Measurements from ENCODE around the gene MZT2B. TPM values are rescaled to one million over a fixed set of nuclear protein-coding genes. Genes with fewer than 3 reads are reported as not detected.
"Not testable (repeated sequence)": the region's sequence is repeated elsewhere in the genome, so short reads cannot be mapped to it uniquely, and the experiment has no call there.

The MZT2B gene
- total RNA-seq, 6 experiments from 2014 or later: 259 to 361 (median 309) TPM

DNA sequence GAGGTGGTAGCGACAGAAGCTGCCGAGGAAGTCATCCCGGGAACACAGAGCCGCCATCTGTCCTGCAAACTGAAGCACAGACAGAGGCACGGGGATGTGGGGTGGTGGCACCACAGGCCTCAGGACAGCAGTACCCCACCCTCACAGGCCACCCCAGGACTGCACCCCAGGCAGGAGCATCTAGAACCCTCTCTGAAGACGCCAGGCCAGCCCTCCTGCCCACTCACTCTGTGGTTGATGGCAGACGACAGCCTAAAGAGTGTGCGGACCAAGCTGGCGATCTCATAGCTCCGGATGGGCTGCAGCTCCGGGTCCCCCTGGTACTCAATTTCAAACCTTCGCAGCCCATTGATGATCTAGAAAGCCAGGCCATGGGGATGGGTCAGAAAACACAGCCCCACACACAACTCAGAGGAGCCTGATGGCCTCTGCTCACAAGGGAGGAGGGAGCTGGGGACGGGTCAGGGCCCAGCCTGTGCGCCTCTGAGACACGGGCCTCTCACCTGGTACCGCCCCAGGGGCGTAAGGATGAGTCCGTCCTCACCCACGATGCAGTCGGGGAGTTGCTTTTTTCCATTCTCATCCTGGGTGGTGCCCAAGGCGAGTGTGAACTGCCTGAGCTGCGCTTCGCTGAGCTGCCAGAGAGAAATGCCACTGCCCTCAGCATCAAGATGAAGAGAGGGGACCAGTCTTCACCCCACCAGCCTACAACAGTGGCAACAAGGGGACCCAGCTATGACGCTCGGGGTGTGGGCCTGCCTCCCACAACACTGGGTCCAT is 29.1 kb upstream of the MZT2B start:
- Mint-ChIP-seq H3K4me1 (ENCODE audit: low read depth) (no peaks in the 10 kb centered on the region), H3K36me3 (ENCODE audit: low read depth) (no peaks in the 10 kb centered on the region), H3K27ac (no peak overlapping the region), H3K9me3 (no peaks in the 10 kb centered on the region), H3K4me3 (no peak overlapping the region), H3K27me3 (ENCODE audit: insufficient read depth) (no peaks in the 10 kb centered on the region)
- TF ChIP-seq, protein P1, sequence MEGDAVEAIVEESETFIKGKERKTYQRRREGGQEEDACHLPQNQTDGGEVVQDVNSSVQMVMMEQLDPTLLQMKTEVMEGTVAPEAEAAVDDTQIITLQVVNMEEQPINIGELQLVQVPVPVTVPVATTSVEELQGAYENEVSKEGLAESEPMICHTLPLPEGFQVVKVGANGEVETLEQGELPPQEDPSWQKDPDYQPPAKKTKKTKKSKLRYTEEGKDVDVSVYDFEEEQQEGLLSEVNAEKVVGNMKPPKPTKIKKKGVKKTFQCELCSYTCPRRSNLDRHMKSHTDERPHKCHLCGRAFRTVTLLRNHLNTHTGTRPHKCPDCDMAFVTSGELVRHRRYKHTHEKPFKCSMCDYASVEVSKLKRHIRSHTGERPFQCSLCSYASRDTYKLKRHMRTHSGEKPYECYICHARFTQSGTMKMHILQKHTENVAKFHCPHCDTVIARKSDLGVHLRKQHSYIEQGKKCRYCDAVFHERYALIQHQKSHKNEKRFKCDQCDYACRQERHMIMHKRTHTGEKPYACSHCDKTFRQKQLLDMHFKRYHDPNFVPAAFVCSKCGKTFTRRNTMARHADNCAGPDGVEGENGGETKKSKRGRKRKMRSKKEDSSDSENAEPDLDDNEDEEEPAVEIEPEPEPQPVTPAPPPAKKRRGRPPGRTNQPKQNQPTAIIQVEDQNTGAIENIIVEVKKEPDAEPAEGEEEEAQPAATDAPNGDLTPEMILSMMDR (IDR thresholded peaks at IDR 0.05): no peak
- DNase-seq: no peak

DNA sequence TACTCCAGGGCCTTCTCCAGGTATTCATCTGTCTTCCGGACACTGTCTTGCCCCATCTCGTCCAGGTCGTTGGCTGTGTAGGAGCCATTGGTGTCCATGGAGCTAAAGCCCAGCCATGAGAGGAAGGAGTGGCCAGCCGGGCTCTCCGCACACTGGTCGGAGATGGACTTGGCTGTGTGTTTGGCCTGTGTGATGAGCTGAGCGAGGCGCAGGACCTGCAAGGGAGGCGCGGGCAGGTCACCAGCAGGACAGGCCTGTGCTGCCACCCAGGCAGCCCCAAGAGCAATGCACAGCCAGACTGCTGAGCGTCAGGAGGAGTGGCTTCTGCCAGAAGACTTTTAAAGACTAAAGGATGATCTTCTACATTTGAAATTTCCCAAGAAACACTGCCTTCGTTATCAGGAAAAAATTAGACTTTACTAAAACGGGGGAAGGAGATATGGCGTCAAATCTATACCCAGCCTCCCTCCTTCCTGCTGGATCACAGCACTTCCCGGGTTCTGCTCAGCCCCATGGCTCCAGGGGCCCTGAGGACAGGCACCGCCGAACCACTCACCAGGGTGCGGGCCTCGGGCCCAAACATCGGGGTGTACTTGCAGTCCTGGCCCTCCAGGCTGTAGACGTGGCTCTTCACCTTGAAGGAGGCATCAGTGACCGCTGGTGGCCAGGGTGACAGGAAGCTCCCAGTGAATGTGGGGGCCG is 28.2 kb upstream of the MZT2B start:
- not testable (repeated sequence) for H3K9me3 Mint-ChIP-seq; H3K4me3 Mint-ChIP-seq; H3K4me1 Mint-ChIP-seq (ENCODE audit: low read depth); H3K27me3 Mint-ChIP-seq (ENCODE audit: insufficient read depth); H3K27ac Mint-ChIP-seq; DNase-seq; H3K36me3 Mint-ChIP-seq (ENCODE audit: low read depth)

DNA sequence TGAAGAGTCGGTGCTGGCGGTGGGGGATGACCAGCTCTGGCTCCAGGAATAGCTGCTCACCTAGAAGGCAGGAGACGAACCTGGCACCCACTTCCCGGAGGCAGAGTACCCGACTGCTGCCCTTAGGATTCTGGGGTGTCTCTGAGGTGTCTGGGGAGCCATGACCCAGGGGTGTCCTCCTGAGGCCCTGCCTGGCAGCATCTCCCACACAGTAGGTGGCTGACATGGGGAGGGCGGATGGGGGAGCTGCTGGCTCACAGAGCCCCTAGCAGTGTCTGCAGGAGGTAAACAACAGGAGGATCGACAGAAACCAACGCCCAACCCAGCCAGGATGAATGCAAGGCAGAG is 27.7 kb upstream of the MZT2B start:
- not testable (repeated sequence) for H3K27me3 Mint-ChIP-seq (ENCODE audit: insufficient read depth); DNase-seq; H3K4me3 Mint-ChIP-seq; H3K27ac Mint-ChIP-seq; H3K9me3 Mint-ChIP-seq; H3K36me3 Mint-ChIP-seq (ENCODE audit: low read depth); H3K4me1 Mint-ChIP-seq (ENCODE audit: low read depth)

DNA sequence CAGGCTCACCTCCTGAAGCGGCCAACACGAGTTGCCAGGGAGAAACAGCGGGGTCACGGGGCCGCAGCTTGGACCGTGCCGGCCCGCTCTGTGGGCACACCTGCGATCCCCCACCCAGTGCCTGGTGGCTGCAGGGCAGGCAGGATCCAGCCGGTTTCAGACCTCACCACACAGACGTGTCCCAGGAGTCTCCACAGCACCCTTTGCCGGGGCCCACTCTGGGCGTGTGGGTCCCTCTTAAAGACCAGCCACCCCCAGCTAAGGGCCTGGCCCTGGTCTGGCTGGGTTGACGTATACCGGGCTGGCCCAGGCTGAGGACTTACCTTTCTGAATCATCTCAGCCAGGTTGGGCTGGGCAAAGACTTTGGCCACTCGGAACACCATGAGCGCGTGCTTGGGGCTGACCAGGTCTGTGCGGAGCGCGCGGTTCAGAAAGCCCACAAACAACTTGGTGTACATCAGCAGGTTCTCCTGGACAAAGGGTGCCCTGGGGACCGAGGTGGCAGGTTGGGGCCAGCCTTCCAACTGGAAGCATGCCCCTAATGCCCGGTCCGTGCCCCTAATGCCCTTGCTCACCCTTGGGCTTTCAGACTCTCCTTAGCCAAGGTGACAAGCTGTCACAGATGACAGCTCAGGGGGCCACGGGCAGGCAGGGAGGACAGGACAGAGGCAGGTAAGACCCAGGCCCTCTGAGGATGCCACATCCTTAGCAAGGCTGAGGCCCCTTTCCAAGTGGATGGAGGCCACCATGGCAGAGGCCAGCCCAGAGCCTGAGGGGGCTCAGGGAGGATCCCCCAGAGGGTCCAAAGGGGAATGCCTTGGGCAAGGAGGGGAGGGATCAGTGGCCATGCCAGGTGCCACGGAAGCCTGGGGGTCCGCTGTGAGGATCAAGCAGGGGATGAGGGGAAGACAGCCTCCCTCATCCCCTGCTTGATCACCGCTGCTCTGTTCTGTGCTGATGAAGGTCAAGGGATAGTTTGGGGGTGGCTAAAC is 27.0 kb upstream of the MZT2B start:
- H3K9me3 Mint-ChIP-seq: no peaks in the 10 kb centered on the region
- H3K4me1 Mint-ChIP-seq (ENCODE audit: low read depth): no peaks in the 10 kb centered on the region
- no peaks in the 10 kb centered on the region for H3K27me3 Mint-ChIP-seq (ENCODE audit: insufficient read depth)
- H3K36me3 Mint-ChIP-seq (ENCODE audit: low read depth): no peaks in the 10 kb centered on the region
- H3K4me3 Mint-ChIP-seq: no peak overlapping the region
- no peak for DNase-seq
- no peak overlapping the region for H3K27ac Mint-ChIP-seq
- TF ChIP-seq, protein P1 (IDR thresholded peaks at IDR 0.05): no peak

DNA sequence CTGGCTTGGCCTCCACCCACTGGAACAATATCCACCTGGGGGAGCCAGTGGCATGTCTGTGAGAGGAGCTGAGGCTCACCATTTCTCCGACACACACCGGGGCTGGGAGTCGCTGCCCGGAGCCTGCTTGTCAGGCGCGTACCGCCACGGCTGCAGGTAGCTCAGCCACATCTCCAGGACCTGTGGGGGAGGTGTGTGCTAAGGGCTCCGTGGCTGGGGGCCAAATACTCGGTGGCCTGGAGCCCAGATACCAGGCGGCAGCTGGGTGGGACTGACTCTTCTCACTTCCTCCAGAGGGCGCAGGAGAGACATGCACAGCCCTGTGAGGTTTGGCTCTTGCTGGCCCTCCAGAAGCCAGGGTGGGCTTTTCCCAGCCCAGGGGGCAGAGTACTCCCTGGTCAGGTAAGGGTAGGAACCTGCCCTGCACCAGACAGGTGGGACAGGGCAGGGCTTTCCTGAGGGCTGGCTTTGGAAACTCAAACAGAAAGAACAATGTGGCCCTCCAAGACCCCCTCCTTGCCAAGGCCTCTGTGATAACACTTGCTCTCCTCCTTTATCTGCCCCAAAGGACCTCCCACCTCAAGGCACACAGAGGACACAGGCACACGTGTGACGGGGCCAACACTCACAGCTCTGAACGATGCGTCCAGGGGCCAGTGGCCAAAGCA is 26.0 kb upstream of the MZT2B start:
- H3K4me1 Mint-ChIP-seq (ENCODE audit: low read depth); H3K27ac Mint-ChIP-seq; H3K36me3 Mint-ChIP-seq (ENCODE audit: low read depth); H3K27me3 Mint-ChIP-seq (ENCODE audit: insufficient read depth); H3K4me3 Mint-ChIP-seq; H3K9me3 Mint-ChIP-seq: not testable (repeated sequence)
- peak; percentile 40 for DNase-seq
- TF ChIP-seq, protein P1 (IDR thresholded peaks at IDR 0.05): peak; percentile 75

DNA sequence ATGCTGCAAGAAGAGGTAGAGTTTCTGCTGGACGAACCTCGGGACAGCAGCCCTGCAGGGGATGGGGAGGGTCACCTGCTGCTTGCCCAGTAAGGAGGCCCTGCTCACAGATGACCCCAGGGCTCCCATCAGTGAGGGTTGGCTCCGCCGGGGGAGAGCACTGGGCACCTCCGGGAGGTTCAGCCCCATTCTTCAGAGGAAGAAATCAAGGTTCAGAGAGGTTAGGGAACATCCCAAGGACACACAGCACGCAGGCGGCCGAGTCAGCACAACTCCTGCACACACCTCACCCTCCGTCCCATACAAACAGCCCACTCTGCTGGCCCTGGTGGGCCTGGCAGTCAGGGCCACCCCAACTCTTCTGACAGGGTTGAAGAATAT is 25.4 kb upstream of the MZT2B start:
- no peaks in the 10 kb centered on the region for H3K4me1 Mint-ChIP-seq (ENCODE audit: low read depth)
- no peak for DNase-seq
- TF ChIP-seq, protein P1 (IDR thresholded peaks at IDR 0.05): no peak
- no peaks in the 10 kb centered on the region for H3K9me3 Mint-ChIP-seq
- H3K4me3 Mint-ChIP-seq: no peak overlapping the region
- H3K36me3 Mint-ChIP-seq (ENCODE audit: low read depth): no peaks in the 10 kb centered on the region
- H3K27me3 Mint-ChIP-seq (ENCODE audit: insufficient read depth): no peaks in the 10 kb centered on the region
- H3K27ac Mint-ChIP-seq: no peak overlapping the region

DNA sequence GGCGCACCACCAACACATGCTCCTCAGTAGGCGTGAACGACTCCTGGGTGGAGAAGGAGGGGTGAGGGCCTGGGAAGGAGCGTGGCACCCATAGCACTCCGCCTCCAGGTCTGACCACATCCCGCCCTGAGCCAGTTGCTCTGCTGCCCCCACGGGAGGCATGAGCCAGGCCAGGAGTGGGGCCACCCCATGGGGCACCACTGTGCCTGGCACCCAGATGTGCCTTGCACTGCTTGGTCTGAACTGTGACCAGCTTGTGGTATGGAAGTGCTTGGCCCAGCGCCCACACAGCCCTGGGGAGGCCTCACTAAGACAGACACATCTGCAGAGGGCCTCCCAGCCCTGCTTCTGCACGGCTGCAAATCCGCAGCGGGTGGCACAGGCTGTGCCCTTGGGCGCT is 24.7 kb upstream of the MZT2B start:
- not testable (repeated sequence) for H3K4me1 Mint-ChIP-seq (ENCODE audit: low read depth)

DNA sequence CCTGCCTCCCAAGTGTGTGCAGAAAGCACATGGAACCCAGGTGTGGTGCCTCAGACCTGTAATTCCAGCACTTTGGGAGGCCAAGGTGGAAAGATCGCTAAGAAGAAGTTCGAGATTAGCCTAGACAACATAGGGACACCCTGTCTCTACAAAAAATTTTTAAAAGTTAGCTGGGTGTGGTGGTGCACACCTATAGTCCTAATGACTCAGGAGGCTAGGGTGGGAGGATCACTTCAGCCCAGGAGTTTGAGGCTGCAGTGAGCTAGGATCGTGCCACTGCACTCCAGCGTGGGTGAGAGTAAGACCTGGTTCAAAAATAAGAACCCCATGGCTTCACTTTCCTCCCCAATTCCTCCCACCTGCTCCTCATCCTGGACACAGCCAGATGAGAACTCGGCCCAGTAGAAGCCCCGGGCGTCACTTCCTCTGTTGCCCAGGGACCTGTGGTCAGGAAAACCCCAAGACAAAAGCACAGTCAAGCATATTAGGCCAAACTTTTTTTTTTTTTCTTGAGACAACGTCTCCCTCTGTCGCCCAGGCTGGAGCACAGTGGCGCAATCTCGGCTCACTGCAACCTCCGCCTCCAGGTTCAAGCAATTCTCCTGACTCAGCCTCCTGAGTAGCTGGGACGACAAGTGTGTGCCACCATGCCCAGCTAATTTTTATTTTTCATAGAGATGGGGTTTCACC is 24.1 kb upstream of the MZT2B start:
- not testable (repeated sequence) for DNase-seq; H3K27me3 Mint-ChIP-seq (ENCODE audit: insufficient read depth); H3K36me3 Mint-ChIP-seq (ENCODE audit: low read depth); H3K4me1 Mint-ChIP-seq (ENCODE audit: low read depth); H3K27ac Mint-ChIP-seq; H3K9me3 Mint-ChIP-seq; H3K4me3 Mint-ChIP-seq

More for the DNA sequence above, 24.7 kb upstream of the MZT2B start:
- not testable (repeated sequence) for H3K4me3 Mint-ChIP-seq; H3K9me3 Mint-ChIP-seq; H3K36me3 Mint-ChIP-seq (ENCODE audit: low read depth); DNase-seq; H3K27me3 Mint-ChIP-seq (ENCODE audit: insufficient read depth); H3K27ac Mint-ChIP-seq

All from HFFc6 (cell line).